H1 (cell line): ENCODE data around the gene STARD3. TPM values are rescaled to one million over a fixed set of nuclear protein-coding genes. Genes with fewer than 3 reads are reported as not detected.
A peak's percentile ranks its signal among the peaks of the same experiment; 100 is the strongest.

ENCODE experiments used
- ASH2L ChIP-seq: fragments of 200-600, 300-600 bp; sonication (generic); IDR thresholded peaks from one replicate; pipeline ENCODE4 v1.7.1; 2017; ENCODE audit warnings: low read length
- CTCF ChIP-seq, 3 experiments: IDR thresholded peaks; 1 replicate in 2 of 3; 2 replicates in 1 of 3; pipeline versions ENCODE4 v1.5.1 to v1.6.1; 2011; ENCODE audit warnings: low read length in 3 of 3, mild to moderate bottlenecking in 3 of 3, inconsistent platforms in 2 of 3, low read depth in 1 of 3, moderate library complexity in 1 of 3; ENCODE audit not compliant: insufficient read depth in 1 of 3; ENCODE audit errors: control extremely low read depth in 1 of 3
- EP300 ChIP-seq, 2 experiments: IDR thresholded peaks; 1 replicate in 1 of 2; 2 replicates in 1 of 2; pipeline ENCODE4 v1.6.1; 2011 to 2012; ENCODE audit warnings: low read depth in 2 of 2, low read length in 2 of 2, mild to moderate bottlenecking in 2 of 2, borderline replicate concordance in 1 of 2, inconsistent platforms in 1 of 2, moderate library complexity in 1 of 2
- KDM1A ChIP-seq: fragments of 200-600, 300-600 bp; sonication (generic); IDR thresholded peaks from 2 replicates; pipeline ENCODE4 v1.7.1; 2016; ENCODE audit warnings: mild to moderate bottlenecking, low read length, borderline replicate concordance
- POLR2AphosphoS5 ChIP-seq: IDR thresholded peaks from 2 replicates; pipeline ENCODE4 v1.6.1; 2011; ENCODE audit warnings: low read depth, low read length
- YY1 ChIP-seq: IDR thresholded peaks from 2 replicates; pipeline ENCODE4 v1.6.1; 2011; ENCODE audit warnings: low read depth, mild to moderate bottlenecking, low read length
- ZNF274 ChIP-seq: IDR thresholded peaks from 2 replicates; pipeline ENCODE4 v1.7.0; 2012; ENCODE audit warnings: low read length, borderline replicate concordance; ENCODE audit errors: extremely low read depth
- polyA plus RNA-seq, 7 experiments: library from polyadenylated mRNA; depleted of rRNA in 3 of 7; stranded (reverse) in 5 of 7; unstranded in 2 of 7; fragments of >200 nt in 5 of 7; fragments of 200-250 nt in 2 of 7; gene quantifications; 1 replicate in 5 of 7; 2 replicates in 1 of 7; 4 replicates in 1 of 7; pipeline versions ENCODE4 v1.2.1 to v1.2.3, GENCODE V29; 2011 to 2013; ENCODE audit warnings: missing spikeins in 2 of 7, mixed read lengths in 2 of 7
- total RNA-seq: library from RNA; stranded (reverse); fragmentation: NEBNext Ultra II Directional; extraction: Animal tissue kit (Norgen Biotek cat#: 25700); gene quantifications from 2 replicates; pipeline ENCODE4 v1.2.1, GENCODE V29; 2021

Gene STARD3
- total and polyA plus RNA-seq, 2 of the 8 experiments (the other 6 are each of a cell fraction or from before 2014, with no cell fraction given) = 47.6 to 80.3 TPM

GRCh38 chr17:39704821-39705551 lies 68.0 kb downstream of the STARD3 start (continued):
- TF ChIP-seq CTCF (IDR thresholded peaks at IDR 0.05; ENCODE audit: control extremely low read depth in 1 of 3, insufficient read depth in 1 of 3, low read depth in 1 of 3, low read length in 3 of 3) (peak in 1 of 3 experiments; percentile 10; a peak in 1 of 4 replicates), ZNF274 (no peak), POLR2AphosphoS5 (peak; percentile 16; the same call in 1 of the 2 replicates), ASH2L (no peak), KDM1A (peak; percentile 9; the same call in 1 of the 2 replicates), YY1 (peak; percentile 77), EP300 (IDR thresholded peaks at IDR 0.05; ENCODE audit: borderline replicate concordance in 1 of 2, low read depth in 2 of 2, low read length in 2 of 2) (peak in 1 of 2 experiments; percentile 52; a peak in 1 of 3 replicates)
